ENCODE measurements around the gene CRYL1. TPM values are rescaled to one million over a fixed set of nuclear protein-coding genes. Genes with fewer than 3 reads are reported as not detected.

Gene CRYL1
- total and polyA plus RNA-seq, 4 donors = 14.1 to 24.1 (median 22.1) TPM

DNA sequence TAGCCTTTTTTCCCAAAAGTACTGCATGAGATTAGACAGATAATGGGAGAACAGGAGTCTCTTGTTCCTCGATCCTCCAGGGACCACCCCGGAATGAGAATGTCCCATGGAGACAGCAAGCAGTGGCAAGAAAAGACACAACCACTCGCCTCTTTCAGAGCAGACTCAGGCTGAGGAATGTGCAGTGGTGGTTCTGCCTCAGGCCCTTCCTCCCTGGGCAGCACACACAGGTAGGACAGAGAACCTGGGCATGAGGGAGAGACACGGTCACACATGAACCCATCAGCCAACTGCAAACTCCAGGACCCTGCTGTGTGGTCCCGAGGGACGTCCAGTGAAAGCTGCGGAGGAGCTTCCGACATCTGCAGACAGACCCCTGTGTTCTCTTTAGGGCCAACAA is 31.0 kb downstream of the CRYL1 start:
- Histone ChIP-seq H3K4me1 (ENCODE audit: control insufficient read depth in 5 of 5, insufficient read depth in 5 of 5, low read length in 5 of 5) (peaks cover 0 to 10% (median 0%) of the 10 kb centered on the region in 5 donors), H3K27ac (ENCODE audit: low read depth in 1 of 2, low read length in 1 of 2) (no peak overlapping the region), H3K27me3 (ENCODE audit: control insufficient read depth in 3 of 3, insufficient read depth in 3 of 3, low read length in 2 of 3) (no peaks in the 10 kb centered on the region), H3K36me3 (ENCODE audit: control insufficient read depth in 4 of 4, insufficient read depth in 4 of 4, low read length in 4 of 4) (no peaks in the 10 kb centered on the region), H3K4me3 (no peak overlapping the region), H3K9me3 (ENCODE audit: control insufficient read depth in 4 of 4, insufficient read depth in 3 of 4, low read length in 3 of 4) (no peaks in the 10 kb centered on the region), H3K9ac (ENCODE audit: insufficient read depth in 1 of 2, low read length in 2 of 2) (no peak overlapping the region)
- no peak for DNase-seq
- ATAC-seq (ENCODE audit: insufficient read depth, low FRiP score) = no peak
- TF ChIP-seq, protein P1, sequence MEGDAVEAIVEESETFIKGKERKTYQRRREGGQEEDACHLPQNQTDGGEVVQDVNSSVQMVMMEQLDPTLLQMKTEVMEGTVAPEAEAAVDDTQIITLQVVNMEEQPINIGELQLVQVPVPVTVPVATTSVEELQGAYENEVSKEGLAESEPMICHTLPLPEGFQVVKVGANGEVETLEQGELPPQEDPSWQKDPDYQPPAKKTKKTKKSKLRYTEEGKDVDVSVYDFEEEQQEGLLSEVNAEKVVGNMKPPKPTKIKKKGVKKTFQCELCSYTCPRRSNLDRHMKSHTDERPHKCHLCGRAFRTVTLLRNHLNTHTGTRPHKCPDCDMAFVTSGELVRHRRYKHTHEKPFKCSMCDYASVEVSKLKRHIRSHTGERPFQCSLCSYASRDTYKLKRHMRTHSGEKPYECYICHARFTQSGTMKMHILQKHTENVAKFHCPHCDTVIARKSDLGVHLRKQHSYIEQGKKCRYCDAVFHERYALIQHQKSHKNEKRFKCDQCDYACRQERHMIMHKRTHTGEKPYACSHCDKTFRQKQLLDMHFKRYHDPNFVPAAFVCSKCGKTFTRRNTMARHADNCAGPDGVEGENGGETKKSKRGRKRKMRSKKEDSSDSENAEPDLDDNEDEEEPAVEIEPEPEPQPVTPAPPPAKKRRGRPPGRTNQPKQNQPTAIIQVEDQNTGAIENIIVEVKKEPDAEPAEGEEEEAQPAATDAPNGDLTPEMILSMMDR (IDR thresholded peaks at IDR 0.05; ENCODE audit: control extremely low read depth, extremely low read depth) = no peak
- 57 to 73% methylated on average over 8 of the region's 8 CpGs for WGBS, 2 donors

DNA sequence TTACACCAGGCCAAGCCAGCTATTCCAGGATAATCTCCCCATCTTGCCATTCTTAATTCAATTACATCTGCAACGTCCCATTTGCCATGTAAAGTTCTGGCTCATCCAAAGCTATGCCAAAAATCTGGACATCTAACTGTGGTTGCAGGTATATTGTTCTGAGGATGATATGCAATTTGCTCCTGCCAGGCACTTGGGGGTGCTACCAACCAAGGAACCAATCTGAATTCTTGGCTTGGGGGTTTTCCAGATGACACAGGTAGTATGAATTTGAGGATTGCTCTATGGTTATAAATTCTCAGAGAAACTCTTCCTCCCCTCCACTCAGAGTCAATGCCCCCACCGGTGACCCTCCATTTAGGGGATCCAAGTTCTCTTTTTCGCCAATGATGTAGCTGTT is 33.0 kb downstream of the CRYL1 start:
- TF ChIP-seq, protein P1 (IDR thresholded peaks at IDR 0.05; ENCODE audit: control extremely low read depth, extremely low read depth) = no peak
- H3K36me3 ChIP-seq (ENCODE audit: control insufficient read depth in 4 of 4, insufficient read depth in 4 of 4, low read length in 4 of 4) = peaks cover 0 to 2% (median 0%) of the 10 kb centered on the region in 4 donors
- H3K4me1 ChIP-seq (ENCODE audit: control insufficient read depth in 5 of 5, insufficient read depth in 5 of 5, low read length in 5 of 5) = peaks cover 0 to 10% (median 0%) of the 10 kb centered on the region in 5 donors
- no peak overlapping the region for H3K27ac ChIP-seq (ENCODE audit: low read depth in 1 of 2, low read length in 1 of 2)
- H3K27me3 ChIP-seq (ENCODE audit: control insufficient read depth in 3 of 3, insufficient read depth in 3 of 3, low read length in 2 of 3) = no peaks in the 10 kb centered on the region
- no peak overlapping the region for H3K9ac ChIP-seq (ENCODE audit: insufficient read depth in 1 of 2, low read length in 2 of 2)
- no peak overlapping the region for H3K4me3 ChIP-seq
- no peak for ATAC-seq (ENCODE audit: insufficient read depth, low FRiP score)
- H3K9me3 ChIP-seq (ENCODE audit: control insufficient read depth in 4 of 4, insufficient read depth in 3 of 4, low read length in 3 of 4) = no peaks in the 10 kb centered on the region
- DNase-seq = no peak
- WGBS, 2 donors = 67 to 72% methylated on average over 3 of the region's 3 CpGs

DNA sequence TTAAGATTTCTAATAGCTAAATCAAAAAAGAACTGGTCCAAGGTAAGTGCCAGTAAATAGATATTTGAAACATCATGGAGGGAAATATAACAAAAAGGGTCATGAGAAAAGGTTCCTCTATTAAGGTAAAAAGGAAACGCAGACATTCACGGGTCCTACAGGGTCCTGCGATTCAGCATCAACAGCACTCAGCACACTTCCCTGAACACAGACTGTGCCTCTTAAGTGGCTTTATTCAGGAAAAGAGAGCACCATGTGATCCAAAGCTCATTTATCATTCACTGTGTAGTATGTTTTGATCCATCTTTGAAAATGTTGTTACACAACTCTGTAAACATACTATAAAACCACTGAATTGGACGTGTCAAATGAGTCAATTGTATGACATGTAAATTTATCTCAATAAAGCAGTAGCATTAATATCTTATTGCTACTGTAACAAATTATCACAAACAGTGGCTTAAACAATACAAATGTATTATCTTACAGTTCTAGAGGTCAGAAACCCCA is 33.7 kb downstream of the CRYL1 start:
- 28 to 38% methylated on average over 4 of the region's 4 CpGs for WGBS, 2 donors
- Histone ChIP-seq H3K9me3 (ENCODE audit: control insufficient read depth in 4 of 4, insufficient read depth in 3 of 4, low read length in 3 of 4) (no peaks in the 10 kb centered on the region), H3K27ac (ENCODE audit: low read depth in 1 of 2, low read length in 1 of 2) (no peak overlapping the region), H3K4me3 (no peak overlapping the region), H3K27me3 (ENCODE audit: control insufficient read depth in 3 of 3, insufficient read depth in 3 of 3, low read length in 2 of 3) (no peaks in the 10 kb centered on the region), H3K36me3 (ENCODE audit: control insufficient read depth in 4 of 4, insufficient read depth in 4 of 4, low read length in 4 of 4) (peaks cover 0 to 2% (median 0%) of the 10 kb centered on the region in 4 donors), H3K4me1 (ENCODE audit: control insufficient read depth in 5 of 5, insufficient read depth in 5 of 5, low read length in 5 of 5) (peaks cover 0 to 10% (median 0%) of the 10 kb centered on the region in 5 donors), H3K9ac (ENCODE audit: insufficient read depth in 1 of 2, low read length in 2 of 2) (no peak overlapping the region)
- no peak for DNase-seq
- ATAC-seq (ENCODE audit: insufficient read depth, low FRiP score) = no peak
- TF ChIP-seq, protein P1 (IDR thresholded peaks at IDR 0.05; ENCODE audit: control extremely low read depth, extremely low read depth) = no peak
